ENCODE data around the gene CNNM3.

CNNM3 gene

GRCh38 chr2:96816127-96816835 lies at the start of gene CNNM3:
Gene CNNM3 (plus strand): TSS chr2:96816268. CDS start chr2:96816278, 10 bp downstream.
- Histone ChIP-seq H3K9ac (ENCODE audit: low read length) (peak within 1 kb of the TSS; percentile 78), H3K4me2 (ENCODE audit: low read length) (peak within 1 kb of the TSS; percentile 96), H3K27me3 (ENCODE audit: low read depth, low read length) (no peaks in the 10 kb centered on the region), H2AFZ (ENCODE audit: low read depth, low read length) (peak within 1 kb of the TSS; percentile 91), H3K27ac (ENCODE audit: low read length) (peak within 1 kb of the TSS; percentile 70), H3K9me3 (ENCODE audit: insufficient read depth, low read length) (no peaks in the 10 kb centered on the region), H3K36me3 (replicated peaks; ENCODE audit: low read depth, low read length) (peaks cover 4% of the 10 kb centered on the region), H3K4me3 (ENCODE audit: low read length) (peak within 1 kb of the TSS; percentile 85), H3K4me1 (ENCODE audit: low read length) (peaks cover 13% of the 10 kb centered on the region), H3K79me2 (ENCODE audit: low read length) (peaks cover 26% of the 10 kb centered on the region), H4K20me1 (ENCODE audit: insufficient read depth, low read length) (peaks cover 20% of the 10 kb centered on the region; the same call in 1 of the 2 replicates)
- no peak for TF ChIP-seq EZH2phosphoT487 (IDR thresholded peaks at IDR 0.05; ENCODE audit: low read depth)
- peak; percentile 36 for TF ChIP-seq CTCF (IDR thresholded peaks at IDR 0.05; ENCODE audit: low read depth, low read length)

GRCh38 chr2:96767135-96767871 lies 48.8 kb upstream of the CNNM3 start:
- no peaks in the 10 kb centered on the region for H4K20me1 ChIP-seq (ENCODE audit: insufficient read depth, low read length)
- no peak overlapping the region for H3K9ac ChIP-seq (ENCODE audit: low read length)
- peak overlapping the region; percentile 56 for H3K4me3 ChIP-seq (ENCODE audit: low read length)
- TF ChIP-seq CTCF (IDR thresholded peaks at IDR 0.05; ENCODE audit: low read depth, low read length), result no peak
- no peak for TF ChIP-seq EZH2phosphoT487 (IDR thresholded peaks at IDR 0.05; ENCODE audit: low read depth)
- H3K9me3 ChIP-seq (ENCODE audit: insufficient read depth, low read length), result no peaks in the 10 kb centered on the region
- no peak overlapping the region for H2AFZ ChIP-seq (ENCODE audit: low read depth, low read length)
- no peaks in the 10 kb centered on the region for H3K27me3 ChIP-seq (ENCODE audit: low read depth, low read length)
- H3K79me2 ChIP-seq (ENCODE audit: low read length), result peaks cover 18% of the 10 kb centered on the region
- H3K27ac ChIP-seq (ENCODE audit: low read length), result no peak overlapping the region
- no peaks in the 10 kb centered on the region for H3K36me3 ChIP-seq (replicated peaks; ENCODE audit: low read depth, low read length)
- peak overlapping the region; percentile 80 for H3K4me2 ChIP-seq (ENCODE audit: low read length)
- peaks cover 42% of the 10 kb centered on the region for H3K4me1 ChIP-seq (ENCODE audit: low read length)

GRCh38 chr2:96768083-96768561 lies 47.9 kb upstream of the CNNM3 start:
- Histone ChIP-seq H3K9ac (ENCODE audit: low read length) (no peak overlapping the region), H4K20me1 (ENCODE audit: insufficient read depth, low read length) (no peaks in the 10 kb centered on the region), H3K4me2 (ENCODE audit: low read length) (peak overlapping the region; percentile 80)

More at GRCh38 chr2:96768083-96768561, 47.9 kb upstream of the CNNM3 start:
- Histone ChIP-seq H3K27me3 (ENCODE audit: low read depth, low read length) (no peaks in the 10 kb centered on the region), H3K79me2 (ENCODE audit: low read length) (peaks cover 17% of the 10 kb centered on the region), H3K36me3 (replicated peaks; ENCODE audit: low read depth, low read length) (no peaks in the 10 kb centered on the region), H3K4me1 (ENCODE audit: low read length) (peaks cover 40% of the 10 kb centered on the region), H3K9me3 (ENCODE audit: insufficient read depth, low read length) (no peaks in the 10 kb centered on the region), H3K27ac (ENCODE audit: low read length) (no peak overlapping the region), H2AFZ (ENCODE audit: low read depth, low read length) (no peak overlapping the region), H3K4me3 (ENCODE audit: low read length) (peak overlapping the region; percentile 56)
- TF ChIP-seq EZH2phosphoT487 (IDR thresholded peaks at IDR 0.05; ENCODE audit: low read depth), result no peak
- no peak for TF ChIP-seq CTCF (IDR thresholded peaks at IDR 0.05; ENCODE audit: low read depth, low read length)
